Small intestine (tissue), 7 donors: ENCODE results near the gene TSPAN11. TPM values are rescaled to one million over a fixed set of nuclear protein-coding genes. Genes with fewer than 3 reads are reported as not detected.

Experiments used
- DNase-seq, 2 donors: peaks; one replicate each; pipeline versions ENCODE4 v3.0.0 to v3.0.0-alpha.2; 2013
- FAIRE-seq: peaks from 2 replicates; lab custom pipeline; 2012; peaks lifted over from hg19 to GRCh38; lab: Jason Lieb, UNC
- H3K27ac ChIP-seq, 3 donors: one replicate each; pipeline ENCODE4 v1.5.1; 2013; ENCODE audit warnings: low read length in 2 of 3, mild to moderate bottlenecking in 2 of 3, control low read depth in 1 of 3, inconsistent platforms in 1 of 3, low read depth in 1 of 3, moderate library complexity in 1 of 3
- H3K27me3 ChIP-seq, 3 donors: one replicate each; pipeline ENCODE4 v1.6.1; 2013; ENCODE audit warnings: low read length in 3 of 3, inconsistent platforms in 1 of 3; ENCODE audit not compliant: control insufficient read depth in 3 of 3, insufficient read depth in 3 of 3
- H3K36me3 ChIP-seq, 3 donors: one replicate each; pipeline ENCODE4 v1.6.1; 2013; ENCODE audit warnings: low read length in 3 of 3, inconsistent platforms in 1 of 3, low read depth in 1 of 3, mild to moderate bottlenecking in 1 of 3, moderate library complexity in 1 of 3; ENCODE audit not compliant: control insufficient read depth in 3 of 3, insufficient read depth in 2 of 3
- H3K4me1 ChIP-seq, 3 donors: one replicate each; pipeline ENCODE4 v1.6.1; 2013; ENCODE audit warnings: low read length in 2 of 3, inconsistent platforms in 1 of 3, low read depth in 1 of 3, mild to moderate bottlenecking in 1 of 3, moderate library complexity in 1 of 3; ENCODE audit not compliant: control insufficient read depth in 3 of 3, insufficient read depth in 2 of 3
- H3K4me3 ChIP-seq, 3 donors: one replicate each; pipeline ENCODE4 v1.5.1; 2013; ENCODE audit warnings: low read length in 3 of 3, control low read depth in 1 of 3, inconsistent platforms in 1 of 3, low read depth in 1 of 3, mild to moderate bottlenecking in 1 of 3, moderate library complexity in 1 of 3
- H3K9me3 ChIP-seq, 2 donors: one replicate each; pipeline ENCODE4 v1.6.1; 2013; ENCODE audit warnings: low read depth in 1 of 2, low read length in 1 of 2; ENCODE audit not compliant: control insufficient read depth in 2 of 2, insufficient read depth in 1 of 2
- WGBS, 3 donors: extraction: QIAGEN DNeasy Blood & Tissue Kit; methylation state at CpG; one replicate each; pipeline ENCODE4 v1.1.7; 2013; 5-methylcytosine and 5-hydroxymethylcytosine counted together
- polyA plus RNA-seq, 4 donors: library from polyadenylated mRNA; stranded (reverse) in 3 of 4; unstranded in 1 of 4; fragments of 200-250 nt in 3 of 4; fragments of 120-200 nt in 1 of 4; gene quantifications; one replicate each; pipeline versions ENCODE4 v1.2.1 to v1.2.3, GENCODE V29; 2013
- donor health status: healthy with polysubstance abuse.
- donor health status: control.
- donor health status: control.
- donor health status: Bipolar disorder and iron deficiency.
- donor health status: healthy.

Gene TSPAN11
- polyA plus RNA-seq, 4 donors, result 0.54 to 3.9 (median 3.9) TPM; not detected in 1

DNA sequence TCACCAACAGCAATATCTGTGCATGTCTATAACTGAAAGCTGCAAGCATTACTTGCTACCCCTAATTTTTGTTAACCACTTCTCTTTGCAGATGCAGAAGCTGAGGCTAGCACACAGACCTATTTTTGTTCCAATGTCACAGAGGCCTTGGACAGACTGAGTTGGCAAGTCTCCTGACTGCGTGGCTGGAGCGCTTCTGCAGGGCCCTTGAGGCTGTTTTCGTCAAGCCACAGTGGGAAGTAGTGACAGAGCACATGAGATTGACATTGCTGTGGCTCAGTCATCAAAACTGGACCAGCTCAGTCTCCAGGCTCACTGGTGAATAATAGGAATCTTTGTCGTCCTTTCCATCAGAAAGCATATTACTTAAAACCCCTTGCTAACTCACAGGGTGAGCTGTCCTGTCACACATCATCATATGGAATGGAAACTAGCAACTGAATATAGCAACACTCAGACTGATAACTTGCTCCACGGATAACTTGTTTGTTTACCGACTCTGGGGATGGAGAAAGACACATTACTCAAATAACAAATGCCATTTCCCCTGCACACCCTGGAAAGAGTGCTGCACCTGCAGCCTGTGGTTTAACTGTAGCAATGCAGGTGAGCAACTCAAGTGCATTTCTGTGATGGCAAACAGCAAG, 103.5 kb downstream of the TSPAN11 start:
- H3K9me3 ChIP-seq, result peaks cover 0 to 4% of the 10 kb centered on the region in 2 donors
- DNase-seq (no peak), FAIRE-seq (no peak)
- no peak overlapping the region for H3K4me3 ChIP-seq
- no peaks in the 10 kb centered on the region for H3K36me3 ChIP-seq
- 63 to 83% (median 73%) methylated on average over 6 of the region's 6 CpGs for WGBS, 3 donors
- H3K27me3 ChIP-seq, result no peaks in the 10 kb centered on the region
- no peaks in the 10 kb centered on the region for H3K4me1 ChIP-seq
- H3K27ac ChIP-seq, result no peak overlapping the region

DNA sequence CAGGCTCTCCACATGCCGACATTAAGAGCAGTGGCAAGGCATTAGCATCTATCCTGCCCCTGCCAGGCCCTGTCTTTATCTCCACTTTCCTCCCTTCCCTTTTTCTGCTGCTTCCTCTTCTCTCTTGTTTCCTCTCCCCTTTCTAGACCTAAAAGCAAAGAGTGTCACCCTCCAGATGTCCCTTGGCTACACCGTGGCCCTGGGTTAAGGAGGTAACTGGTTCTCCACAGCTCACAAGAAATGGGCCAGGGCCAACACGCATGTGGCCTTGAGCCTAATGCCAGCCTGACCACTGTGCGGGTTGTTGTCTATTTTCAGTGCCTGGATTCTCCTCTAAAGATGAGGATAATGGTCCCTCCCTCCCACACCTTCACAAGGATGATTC, 105.4 kb downstream of the TSPAN11 start:
- FAIRE-seq (no peak), DNase-seq (no peak)
- peaks cover 0 to 2% of the 10 kb centered on the region in 2 donors for H3K9me3 ChIP-seq
- H3K36me3 ChIP-seq, result no peaks in the 10 kb centered on the region
- WGBS, 3 donors, result 83 to 92% (median 85%) methylated on average over 4 of the region's 4 CpGs
- H3K27ac ChIP-seq, result no peak overlapping the region
- H3K4me3 ChIP-seq, result no peak overlapping the region
- no peaks in the 10 kb centered on the region for H3K27me3 ChIP-seq
- no peaks in the 10 kb centered on the region for H3K4me1 ChIP-seq

DNA sequence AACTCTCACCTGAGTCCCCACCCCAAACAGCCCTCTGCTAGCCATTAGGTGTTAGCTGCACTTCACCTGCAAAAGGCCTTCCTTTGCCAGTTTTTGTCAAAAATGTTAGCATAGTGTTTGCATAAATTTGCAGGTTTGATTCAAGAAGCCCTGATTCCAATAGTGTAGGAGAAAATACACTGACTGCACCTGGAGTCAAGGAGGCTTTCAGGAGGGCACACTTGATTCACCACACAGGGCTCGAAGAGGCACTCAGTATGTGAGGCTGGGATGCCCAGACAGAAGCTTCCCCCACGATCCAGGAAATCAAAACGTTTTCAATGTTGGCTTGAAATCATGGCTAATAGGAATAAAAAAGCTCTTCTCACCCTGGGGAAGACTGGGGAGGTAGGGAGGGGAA, 106.6 kb downstream of the TSPAN11 start:
- FAIRE-seq (no peak), DNase-seq (no peak)
- no peak overlapping the region for H3K4me3 ChIP-seq
- no peaks in the 10 kb centered on the region for H3K27me3 ChIP-seq
- no peak overlapping the region for H3K27ac ChIP-seq
- WGBS, 3 donors, result 69 to 70% (median 70%) methylated on average over 3 of the region's 3 CpGs
- H3K9me3 ChIP-seq, result no peaks in the 10 kb centered on the region
- H3K36me3 ChIP-seq, result no peaks in the 10 kb centered on the region
- H3K4me1 ChIP-seq, result no peaks in the 10 kb centered on the region

DNA sequence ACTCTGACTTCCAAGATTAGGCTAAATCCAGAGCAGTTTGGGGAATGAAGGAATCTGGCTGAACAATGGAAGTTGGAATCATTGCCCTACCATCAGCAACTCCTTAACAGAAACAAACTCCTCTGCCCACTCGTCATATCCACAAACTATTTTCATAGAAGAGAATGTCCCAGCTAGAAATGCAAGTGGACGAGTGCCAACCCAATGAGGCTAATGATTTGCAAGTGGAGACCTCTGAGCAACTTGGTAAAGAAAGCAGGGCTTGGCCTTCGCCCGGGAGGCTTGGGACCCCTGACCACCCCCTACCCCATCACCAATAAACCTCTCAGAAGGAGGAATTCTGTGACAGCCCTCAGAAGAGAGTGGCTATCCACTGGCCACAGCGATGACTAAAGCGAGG, 107.1 kb downstream of the TSPAN11 start:
- H3K4me3 ChIP-seq, result no peak overlapping the region
- no peaks in the 10 kb centered on the region for H3K9me3 ChIP-seq
- WGBS, 3 donors, result 86 to 87% (median 87%) methylated on average over 6 of the region's 6 CpGs
- no peak for FAIRE-seq
- H3K27ac ChIP-seq, result no peak overlapping the region
- no peaks in the 10 kb centered on the region for H3K36me3 ChIP-seq
- H3K27me3 ChIP-seq, result no peaks in the 10 kb centered on the region
- no peak for DNase-seq
- no peaks in the 10 kb centered on the region for H3K4me1 ChIP-seq

DNA sequence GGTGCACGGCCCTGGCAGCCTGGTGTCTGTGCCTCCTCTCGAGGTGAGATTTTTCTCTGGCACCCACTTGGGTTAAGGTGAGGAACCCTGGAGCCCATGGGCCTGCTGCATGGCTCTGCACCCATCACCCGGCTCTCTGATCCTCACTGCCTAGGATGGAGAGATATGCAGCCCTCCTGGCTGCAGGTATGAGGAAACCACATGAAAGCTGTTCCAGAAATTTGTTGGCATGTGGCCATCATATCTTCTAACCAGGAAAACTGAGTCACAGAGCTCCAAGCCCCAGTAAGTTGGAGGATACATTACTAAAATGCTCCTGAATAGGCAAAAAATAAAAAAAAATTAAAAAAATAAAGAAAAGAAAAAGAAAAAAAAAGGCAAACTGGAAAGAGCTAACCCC, 107.8 kb downstream of the TSPAN11 start:
- H3K36me3 ChIP-seq, result no peaks in the 10 kb centered on the region

DNA sequence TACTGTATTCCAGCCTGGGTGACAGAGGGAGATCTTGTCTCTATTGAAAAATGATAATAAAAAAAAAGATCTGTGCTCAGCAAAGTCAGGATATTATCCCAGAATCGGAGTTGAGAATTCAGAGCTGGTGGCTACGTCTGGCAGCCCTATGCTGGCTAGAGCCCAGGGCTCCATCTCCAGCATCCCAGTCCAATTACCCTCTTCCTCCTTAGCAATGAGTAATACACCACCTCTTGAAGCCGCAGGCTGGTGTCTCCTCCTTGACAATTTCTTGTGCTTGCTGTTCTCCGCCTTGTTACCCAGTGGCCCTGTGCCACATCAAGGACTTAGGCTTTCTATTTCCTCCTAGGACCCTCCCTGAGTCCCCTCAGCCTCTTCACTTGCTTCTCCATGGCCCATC, 108.7 kb downstream of the TSPAN11 start:
- Histone ChIP-seq H3K36me3 (no peaks in the 10 kb centered on the region), H3K9me3 (no peaks in the 10 kb centered on the region), H3K27ac (no peak overlapping the region), H3K4me1 (no peaks in the 10 kb centered on the region), H3K27me3 (no peaks in the 10 kb centered on the region), H3K4me3 (no peak overlapping the region)
- DNase-seq (no peak), FAIRE-seq (no peak)
- 72 to 79% (median 77%) methylated on average over 4 of the region's 4 CpGs for WGBS, 3 donors

More for the DNA sequence above, 107.8 kb downstream of the TSPAN11 start:
- Histone ChIP-seq H3K4me1 (no peaks in the 10 kb centered on the region), H3K27ac (no peak overlapping the region), H3K4me3 (no peak overlapping the region), H3K27me3 (no peaks in the 10 kb centered on the region), H3K9me3 (no peaks in the 10 kb centered on the region)
- no peak for FAIRE-seq
- no peak for DNase-seq
- WGBS, 3 donors, result 60 to 83% (median 73%) methylated on average over 3 of the region's 3 CpGs

DNA sequence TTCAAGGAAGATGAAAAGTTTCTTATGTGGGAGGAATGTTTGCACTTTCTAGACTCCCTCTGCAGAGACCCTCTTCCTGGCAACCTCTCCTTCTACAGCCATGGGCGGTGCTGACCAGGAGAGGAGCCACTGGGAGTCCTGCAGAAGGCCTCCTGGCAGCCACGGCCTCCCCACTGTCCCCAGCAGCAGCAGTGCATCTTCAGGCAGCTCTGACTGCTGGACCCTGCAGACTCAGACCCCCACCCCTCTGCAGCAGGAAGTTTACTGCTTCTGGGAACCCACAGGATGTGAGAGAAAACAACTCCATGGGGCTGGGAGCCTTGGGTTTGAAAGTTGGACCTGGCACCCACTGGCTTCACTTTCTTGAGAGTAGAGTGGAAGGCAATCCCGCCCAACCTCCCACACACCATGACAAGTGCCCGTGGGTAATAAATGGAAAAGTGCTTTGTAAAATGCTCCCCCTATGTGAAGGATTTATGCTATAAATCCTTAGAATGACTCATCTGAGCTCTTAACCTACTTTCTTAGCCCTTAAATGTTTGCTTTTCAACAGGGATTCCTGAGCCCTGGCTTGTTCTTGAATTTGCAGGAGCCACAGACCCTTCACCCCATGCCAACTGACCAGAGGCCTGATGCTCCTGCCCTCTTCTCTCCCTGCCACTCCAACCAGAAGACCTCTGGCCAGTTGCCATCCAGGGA, 109.6 kb downstream of the TSPAN11 start:
- H3K27ac ChIP-seq, result no peak overlapping the region
- no peaks in the 10 kb centered on the region for H3K4me1 ChIP-seq
- DNase-seq (no peak), FAIRE-seq (no peak)
- no peaks in the 10 kb centered on the region for H3K36me3 ChIP-seq
- 69 to 75% (median 70%) methylated on average over 4 of the region's 4 CpGs for WGBS, 3 donors
- H3K4me3 ChIP-seq, result no peak overlapping the region
- no peaks in the 10 kb centered on the region for H3K27me3 ChIP-seq
- no peaks in the 10 kb centered on the region for H3K9me3 ChIP-seq

DNA sequence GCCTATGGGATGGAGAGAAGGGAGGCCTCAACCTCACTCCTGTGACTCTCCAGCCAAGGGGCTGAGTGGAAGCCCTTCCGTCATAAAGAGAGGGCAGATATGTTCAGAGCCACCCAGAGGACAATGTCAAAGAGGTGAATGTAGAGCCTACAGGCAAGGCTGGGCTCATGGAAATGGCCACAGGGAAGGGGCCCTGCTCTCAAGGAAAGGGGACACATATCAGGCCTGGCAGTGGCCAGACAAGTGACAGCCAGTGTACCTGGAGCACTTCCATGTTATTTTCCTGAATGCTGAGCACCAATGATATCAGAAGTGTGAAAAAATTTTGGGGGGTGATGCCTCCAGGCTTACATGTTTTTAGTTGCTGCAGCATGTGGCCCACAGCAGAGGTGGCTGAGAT, 110.5 kb downstream of the TSPAN11 start:
- Histone ChIP-seq H3K27ac (no peak overlapping the region), H3K9me3 (no peaks in the 10 kb centered on the region), H3K36me3 (no peaks in the 10 kb centered on the region), H3K4me3 (no peak overlapping the region), H3K4me1 (no peaks in the 10 kb centered on the region), H3K27me3 (no peaks in the 10 kb centered on the region)
- whole genome bisulfite sequencing, 3 donors, result 94 to 100% (median 98%) methylated on average over 1 of the region's 1 CpG
- FAIRE-seq, result no peak
- no peak for DNase-seq
